GM21381 (cell line): Measurements from ENCODE around the gene AKAP5.
"Not testable (repeated sequence)": the region's sequence is repeated elsewhere in the genome, so short reads cannot be mapped to it uniquely, and the experiment has no call there.

Experiments used
- ATAC-seq: cut with Tn5 transposase; IDR thresholded peaks from one replicate; pipeline ENCODE4 v1.9.1; 2021; ENCODE audit warnings: mild to moderate bottlenecking, moderate library complexity; ENCODE audit not compliant: unreplicated experiment

Gene AKAP5

GRCh38 chr14:64502456-64502855 is 37.2 kb downstream of the AKAP5 start:
- no peak for ATAC-seq

- ATAC-seq: peak; percentile 2
Observed at GRCh38 chr14:64502887-64503433, 37.7 kb downstream of the AKAP5 start.

- peak; percentile 54 for ATAC-seq
Observed at GRCh38 chr14:64503434-64504309, 38.4 kb downstream of the AKAP5 start, which contains the start of gene ZBTB25. Gene ZBTB25, minus strand, starts transcription at chr14:64503838. Its CDS starts 13,305 bp downstream, at chr14:64490533.

GRCh38 chr14:64504310-64504896 is 39.1 kb downstream of the AKAP5 start, which contains the start of gene ZBTB1:
Gene ZBTB1, plus strand, starts transcription at chr14:64504770. Its CDS starts 16,735 bp downstream, at chr14:64521505.
- peak; percentile 25 for ATAC-seq

- peak; percentile 33 for ATAC-seq
Observed at GRCh38 chr14:64504897-64505794, 39.8 kb downstream of the AKAP5 start.

- ATAC-seq: no peak
Observed at GRCh38 chr14:64506721-64507120, 41.4 kb downstream of the AKAP5 start.

- ATAC-seq: no peak
Observed at GRCh38 chr14:64507376-64508156, 42.3 kb downstream of the AKAP5 start.

- no peak for ATAC-seq
Observed at GRCh38 chr14:64508215-64508776, 43.0 kb downstream of the AKAP5 start.

- ATAC-seq: no peak
Observed at GRCh38 chr14:64509036-64509435, 43.7 kb downstream of the AKAP5 start.

- ATAC-seq: no peak
Observed at GRCh38 chr14:64510825-64511671, 45.7 kb downstream of the AKAP5 start.

GRCh38 chr14:64513271-64513670 is 48.0 kb downstream of the AKAP5 start:
- no peak for ATAC-seq

- no peak for ATAC-seq
Observed at GRCh38 chr14:64515053-64515452, 49.8 kb downstream of the AKAP5 start.

- no peak for ATAC-seq
Observed at GRCh38 chr14:64516969-64517368, 51.7 kb downstream of the AKAP5 start.

- not testable (repeated sequence) for ATAC-seq
Observed at GRCh38 chr14:64517667-64518066, 52.4 kb downstream of the AKAP5 start.

- ATAC-seq: no peak
Observed at GRCh38 chr14:64518229-64518628, 52.9 kb downstream of the AKAP5 start.

- no peak for ATAC-seq
Observed at GRCh38 chr14:64520699-64521098, 55.4 kb downstream of the AKAP5 start.

GRCh38 chr14:64522591-64523355 is 57.5 kb downstream of the AKAP5 start:
- no peak for ATAC-seq
